Measurements from ENCODE around the gene SH3PXD2A. TPM values are rescaled to one million over a fixed set of nuclear protein-coding genes. Genes with fewer than 3 reads are reported as not detected.

SH3PXD2A gene
- total and polyA plus RNA-seq, 10 of the 15 experiments (the other 5 are each of a cell fraction or from before 2014, with no cell fraction given): 0.63 to 14.0 (median 4.4) TPM

DNA sequence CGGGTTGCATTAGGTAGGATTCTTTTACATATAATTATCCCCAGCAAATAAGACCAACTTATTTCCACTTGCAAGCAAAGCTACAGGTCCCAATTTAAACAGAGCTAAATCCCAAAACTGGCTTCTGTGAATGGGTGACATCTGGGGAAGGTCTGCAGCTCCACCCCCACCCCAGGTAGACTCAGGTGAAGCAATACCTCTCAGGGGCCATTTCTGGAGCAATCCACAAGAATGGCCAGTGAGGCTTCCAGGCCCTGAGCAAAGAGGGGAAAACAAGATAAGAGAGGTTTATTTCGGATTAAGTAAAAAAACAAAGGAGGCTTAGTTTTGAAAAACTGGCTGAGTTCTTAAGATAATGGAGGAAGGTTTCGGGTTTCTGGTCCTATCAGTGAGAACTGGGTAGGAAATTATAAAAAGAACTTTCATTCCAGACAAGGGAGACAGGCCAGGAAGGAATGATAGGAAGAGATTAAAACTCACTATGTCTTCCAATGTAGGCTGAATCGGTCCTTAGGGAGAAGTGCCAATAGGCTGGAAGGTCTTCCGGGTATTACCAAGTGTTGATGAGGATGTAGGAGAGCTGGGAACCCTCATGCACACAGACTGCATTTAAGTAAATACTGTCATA is 25.4 kb downstream of the SH3PXD2A start:
- no peak overlapping the region for H3K27ac ChIP-seq (ENCODE audit: control insufficient read depth, insufficient read depth)
- BruUV-seq (replicated peaks): no TSS peak
- RAD21 ChIA-PET (ENCODE audit: unreplicated experiment): no interaction called here
- H3K9ac ChIP-seq (ENCODE audit: control insufficient read depth, insufficient read depth, low read length): no peak overlapping the region
- H3K4me3 ChIP-seq: no peak overlapping the region
- in situ Hi-C loops (cut with MboI) (no loop called here), intact Hi-C loops (cut with micrococcal nuclease; ENCODE audit: unreplicated experiment) (no loop called here)
- H2AFZ ChIP-seq (ENCODE audit: control insufficient read depth, low read depth, low read length): no peak overlapping the region
- no peaks in the 10 kb centered on the region for H3K4me1 ChIP-seq (ENCODE audit: control insufficient read depth, insufficient read depth, low read length)
- CTCF ChIA-PET: no interaction called here
- H3K27me3 ChIP-seq (replicated peaks in 1 of 2; ENCODE audit: control insufficient read depth in 2 of 2, insufficient read depth in 2 of 2, low read length in 1 of 2): peaks cover 0 to 6% of the 10 kb centered on the region in 2 experiments; a peak in 2 of 4 replicates
- no peaks in the 10 kb centered on the region for H4K20me1 ChIP-seq (ENCODE audit: control insufficient read depth, insufficient read depth)
- ATAC-seq (no peak), DNase-seq (ENCODE audit: low read depth, low spot score) (no peak), FAIRE-seq (no peak)
- no peak overlapping the region for H3K4me2 ChIP-seq (ENCODE audit: control insufficient read depth, insufficient read depth)
- TF ChIP-seq, protein P1, sequence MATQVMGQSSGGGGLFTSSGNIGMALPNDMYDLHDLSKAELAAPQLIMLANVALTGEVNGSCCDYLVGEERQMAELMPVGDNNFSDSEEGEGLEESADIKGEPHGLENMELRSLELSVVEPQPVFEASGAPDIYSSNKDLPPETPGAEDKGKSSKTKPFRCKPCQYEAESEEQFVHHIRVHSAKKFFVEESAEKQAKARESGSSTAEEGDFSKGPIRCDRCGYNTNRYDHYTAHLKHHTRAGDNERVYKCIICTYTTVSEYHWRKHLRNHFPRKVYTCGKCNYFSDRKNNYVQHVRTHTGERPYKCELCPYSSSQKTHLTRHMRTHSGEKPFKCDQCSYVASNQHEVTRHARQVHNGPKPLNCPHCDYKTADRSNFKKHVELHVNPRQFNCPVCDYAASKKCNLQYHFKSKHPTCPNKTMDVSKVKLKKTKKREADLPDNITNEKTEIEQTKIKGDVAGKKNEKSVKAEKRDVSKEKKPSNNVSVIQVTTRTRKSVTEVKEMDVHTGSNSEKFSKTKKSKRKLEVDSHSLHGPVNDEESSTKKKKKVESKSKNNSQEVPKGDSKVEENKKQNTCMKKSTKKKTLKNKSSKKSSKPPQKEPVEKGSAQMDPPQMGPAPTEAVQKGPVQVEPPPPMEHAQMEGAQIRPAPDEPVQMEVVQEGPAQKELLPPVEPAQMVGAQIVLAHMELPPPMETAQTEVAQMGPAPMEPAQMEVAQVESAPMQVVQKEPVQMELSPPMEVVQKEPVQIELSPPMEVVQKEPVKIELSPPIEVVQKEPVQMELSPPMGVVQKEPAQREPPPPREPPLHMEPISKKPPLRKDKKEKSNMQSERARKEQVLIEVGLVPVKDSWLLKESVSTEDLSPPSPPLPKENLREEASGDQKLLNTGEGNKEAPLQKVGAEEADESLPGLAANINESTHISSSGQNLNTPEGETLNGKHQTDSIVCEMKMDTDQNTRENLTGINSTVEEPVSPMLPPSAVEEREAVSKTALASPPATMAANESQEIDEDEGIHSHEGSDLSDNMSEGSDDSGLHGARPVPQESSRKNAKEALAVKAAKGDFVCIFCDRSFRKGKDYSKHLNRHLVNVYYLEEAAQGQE (IDR thresholded peaks at IDR 0.05; ENCODE audit: low read depth, low read length): no peak
- TF ChIP-seq RFX5 (IDR thresholded peaks at IDR 0.05; ENCODE audit: low read depth, low read length): no peak
- no peaks in the 10 kb centered on the region for H3K36me3 ChIP-seq (ENCODE audit: control insufficient read depth in 2 of 2, insufficient read depth in 2 of 2, low read length in 1 of 2)
- SMC1A ChIA-PET (ENCODE audit: uncharacterized antibody, unreplicated experiment): no interaction called here
- H3K9me3 ChIP-seq (replicated peaks; ENCODE audit: control insufficient read depth, insufficient read depth, low read length): no peaks in the 10 kb centered on the region; the same call in 2 of the 3 replicates
- no peaks in the 10 kb centered on the region for H3K79me2 ChIP-seq (ENCODE audit: control insufficient read depth, insufficient read depth, low read length)
- POLR2A ChIA-PET: no interaction called here
- 34% methylated on average over 5 of the region's 5 CpGs for WGBS (ENCODE audit: insufficient coverage, insufficient replicate concordance, low lambda C conversion rate, missing lambda C conversion rate)

DNA sequence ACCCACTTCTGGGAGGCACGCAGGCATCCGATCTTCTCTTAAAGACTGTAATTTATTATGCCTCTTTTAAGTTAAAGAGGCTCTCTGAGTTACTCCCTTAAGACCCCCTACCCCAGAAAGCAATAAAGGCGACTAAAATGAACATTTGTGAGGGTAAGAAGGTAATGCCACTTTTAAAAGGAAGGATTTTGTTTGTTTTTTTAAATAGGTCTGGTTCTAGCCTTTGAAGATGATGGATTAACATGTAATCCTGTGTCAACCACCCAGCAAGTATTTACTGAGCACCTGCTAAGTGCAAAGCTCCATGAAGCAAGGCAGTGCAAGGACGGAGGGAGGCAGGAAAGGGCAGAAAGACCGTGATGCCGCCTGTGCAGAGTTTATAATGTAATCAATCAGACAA is 26.1 kb downstream of the SH3PXD2A start:
- FAIRE-seq: no peak
- H3K79me2 ChIP-seq (ENCODE audit: control insufficient read depth, insufficient read depth, low read length): no peaks in the 10 kb centered on the region
- intact Hi-C loops (cut with micrococcal nuclease; ENCODE audit: unreplicated experiment): no loop called here
- in situ Hi-C loops (cut with MboI): no loop called here
- no peaks in the 10 kb centered on the region for H3K36me3 ChIP-seq (ENCODE audit: control insufficient read depth in 2 of 2, insufficient read depth in 2 of 2, low read length in 1 of 2)
- 23% methylated on average over 6 of the region's 6 CpGs for WGBS (ENCODE audit: insufficient coverage, insufficient replicate concordance, low lambda C conversion rate, missing lambda C conversion rate)
- ChIA-PET RAD21 (ENCODE audit: unreplicated experiment) (no interaction called here), SMC1A (ENCODE audit: uncharacterized antibody, unreplicated experiment) (no interaction called here), CTCF (no interaction called here), POLR2A (no interaction called here)
- H3K9ac ChIP-seq (ENCODE audit: control insufficient read depth, insufficient read depth, low read length): no peak overlapping the region
- H2AFZ ChIP-seq (ENCODE audit: control insufficient read depth, low read depth, low read length): no peak overlapping the region
- TF ChIP-seq, protein P2, sequence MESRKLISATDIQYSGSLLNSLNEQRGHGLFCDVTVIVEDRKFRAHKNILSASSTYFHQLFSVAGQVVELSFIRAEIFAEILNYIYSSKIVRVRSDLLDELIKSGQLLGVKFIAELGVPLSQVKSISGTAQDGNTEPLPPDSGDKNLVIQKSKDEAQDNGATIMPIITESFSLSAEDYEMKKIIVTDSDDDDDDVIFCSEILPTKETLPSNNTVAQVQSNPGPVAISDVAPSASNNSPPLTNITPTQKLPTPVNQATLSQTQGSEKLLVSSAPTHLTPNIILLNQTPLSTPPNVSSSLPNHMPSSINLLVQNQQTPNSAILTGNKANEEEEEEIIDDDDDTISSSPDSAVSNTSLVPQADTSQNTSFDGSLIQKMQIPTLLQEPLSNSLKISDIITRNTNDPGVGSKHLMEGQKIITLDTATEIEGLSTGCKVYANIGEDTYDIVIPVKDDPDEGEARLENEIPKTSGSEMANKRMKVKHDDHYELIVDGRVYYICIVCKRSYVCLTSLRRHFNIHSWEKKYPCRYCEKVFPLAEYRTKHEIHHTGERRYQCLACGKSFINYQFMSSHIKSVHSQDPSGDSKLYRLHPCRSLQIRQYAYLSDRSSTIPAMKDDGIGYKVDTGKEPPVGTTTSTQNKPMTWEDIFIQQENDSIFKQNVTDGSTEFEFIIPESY (IDR thresholded peaks at IDR 0.05): no peak
- TF ChIP-seq SP1 (IDR thresholded peaks at IDR 0.05; ENCODE audit: low read depth, low read length): no peak
- no peak for TF ChIP-seq SMARCA5 (IDR thresholded peaks at IDR 0.05)
- TF ChIP-seq CBX3 (IDR thresholded peaks at IDR 0.05; ENCODE audit: borderline replicate concordance, low read depth): no peak
- TF ChIP-seq KAT2A (conservative IDR thresholded peaks at IDR 0.05; ENCODE audit: control insufficient read depth, low read depth, low read length): no peak
- TF ChIP-seq TBL1XR1 (IDR thresholded peaks at IDR 0.05; ENCODE audit: low read depth, low read length): no peak
- no peak for TF ChIP-seq NFIC (IDR thresholded peaks at IDR 0.05; ENCODE audit: low read depth, low read length)
- no peak for TF ChIP-seq NFXL1 (IDR thresholded peaks at IDR 0.05; ENCODE audit: borderline replicate concordance)
- TF ChIP-seq EZH2 (IDR thresholded peaks at IDR 0.05; ENCODE audit: borderline replicate concordance, control insufficient read depth, low read depth, low read length): no peak
- H3K27me3 ChIP-seq (replicated peaks in 1 of 2; ENCODE audit: control insufficient read depth in 2 of 2, insufficient read depth in 2 of 2, low read length in 1 of 2): peaks cover 0 to 6% of the 10 kb centered on the region in 2 experiments; a peak in 2 of 4 replicates
- no TSS peak for BruUV-seq (replicated peaks)
- ATAC-seq: no peak
- no peaks in the 10 kb centered on the region for H3K4me1 ChIP-seq (ENCODE audit: control insufficient read depth, insufficient read depth, low read length)
- no peak for DNase-seq (ENCODE audit: low read depth, low spot score)
- H3K4me2 ChIP-seq (ENCODE audit: control insufficient read depth, insufficient read depth): no peak overlapping the region
- H3K27ac ChIP-seq (ENCODE audit: control insufficient read depth, insufficient read depth): no peak overlapping the region
- H4K20me1 ChIP-seq (ENCODE audit: control insufficient read depth, insufficient read depth): no peaks in the 10 kb centered on the region
- H3K9me3 ChIP-seq (replicated peaks; ENCODE audit: control insufficient read depth, insufficient read depth, low read length): no peaks in the 10 kb centered on the region; the same call in 2 of the 3 replicates
- no peak overlapping the region for H3K4me3 ChIP-seq

All from GM12878 (cell line).